RCC 7860 (cell line): ENCODE measurements around the gene TBC1D4.

Source experiments
- DNase-seq: peaks from one replicate; pipeline ENCODE4 v3.0.0-alpha.2; 2015; ENCODE audit warnings: low spot score
- FAIRE-seq: peaks from 2 replicates; lab custom pipeline; 2012; peaks lifted over from hg19 to GRCh38; lab: Jason Lieb, UNC

TBC1D4 gene, protein sequence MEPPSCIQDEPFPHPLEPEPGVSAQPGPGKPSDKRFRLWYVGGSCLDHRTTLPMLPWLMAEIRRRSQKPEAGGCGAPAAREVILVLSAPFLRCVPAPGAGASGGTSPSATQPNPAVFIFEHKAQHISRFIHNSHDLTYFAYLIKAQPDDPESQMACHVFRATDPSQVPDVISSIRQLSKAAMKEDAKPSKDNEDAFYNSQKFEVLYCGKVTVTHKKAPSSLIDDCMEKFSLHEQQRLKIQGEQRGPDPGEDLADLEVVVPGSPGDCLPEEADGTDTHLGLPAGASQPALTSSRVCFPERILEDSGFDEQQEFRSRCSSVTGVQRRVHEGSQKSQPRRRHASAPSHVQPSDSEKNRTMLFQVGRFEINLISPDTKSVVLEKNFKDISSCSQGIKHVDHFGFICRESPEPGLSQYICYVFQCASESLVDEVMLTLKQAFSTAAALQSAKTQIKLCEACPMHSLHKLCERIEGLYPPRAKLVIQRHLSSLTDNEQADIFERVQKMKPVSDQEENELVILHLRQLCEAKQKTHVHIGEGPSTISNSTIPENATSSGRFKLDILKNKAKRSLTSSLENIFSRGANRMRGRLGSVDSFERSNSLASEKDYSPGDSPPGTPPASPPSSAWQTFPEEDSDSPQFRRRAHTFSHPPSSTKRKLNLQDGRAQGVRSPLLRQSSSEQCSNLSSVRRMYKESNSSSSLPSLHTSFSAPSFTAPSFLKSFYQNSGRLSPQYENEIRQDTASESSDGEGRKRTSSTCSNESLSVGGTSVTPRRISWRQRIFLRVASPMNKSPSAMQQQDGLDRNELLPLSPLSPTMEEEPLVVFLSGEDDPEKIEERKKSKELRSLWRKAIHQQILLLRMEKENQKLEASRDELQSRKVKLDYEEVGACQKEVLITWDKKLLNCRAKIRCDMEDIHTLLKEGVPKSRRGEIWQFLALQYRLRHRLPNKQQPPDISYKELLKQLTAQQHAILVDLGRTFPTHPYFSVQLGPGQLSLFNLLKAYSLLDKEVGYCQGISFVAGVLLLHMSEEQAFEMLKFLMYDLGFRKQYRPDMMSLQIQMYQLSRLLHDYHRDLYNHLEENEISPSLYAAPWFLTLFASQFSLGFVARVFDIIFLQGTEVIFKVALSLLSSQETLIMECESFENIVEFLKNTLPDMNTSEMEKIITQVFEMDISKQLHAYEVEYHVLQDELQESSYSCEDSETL (N-terminal part only)

DNA sequence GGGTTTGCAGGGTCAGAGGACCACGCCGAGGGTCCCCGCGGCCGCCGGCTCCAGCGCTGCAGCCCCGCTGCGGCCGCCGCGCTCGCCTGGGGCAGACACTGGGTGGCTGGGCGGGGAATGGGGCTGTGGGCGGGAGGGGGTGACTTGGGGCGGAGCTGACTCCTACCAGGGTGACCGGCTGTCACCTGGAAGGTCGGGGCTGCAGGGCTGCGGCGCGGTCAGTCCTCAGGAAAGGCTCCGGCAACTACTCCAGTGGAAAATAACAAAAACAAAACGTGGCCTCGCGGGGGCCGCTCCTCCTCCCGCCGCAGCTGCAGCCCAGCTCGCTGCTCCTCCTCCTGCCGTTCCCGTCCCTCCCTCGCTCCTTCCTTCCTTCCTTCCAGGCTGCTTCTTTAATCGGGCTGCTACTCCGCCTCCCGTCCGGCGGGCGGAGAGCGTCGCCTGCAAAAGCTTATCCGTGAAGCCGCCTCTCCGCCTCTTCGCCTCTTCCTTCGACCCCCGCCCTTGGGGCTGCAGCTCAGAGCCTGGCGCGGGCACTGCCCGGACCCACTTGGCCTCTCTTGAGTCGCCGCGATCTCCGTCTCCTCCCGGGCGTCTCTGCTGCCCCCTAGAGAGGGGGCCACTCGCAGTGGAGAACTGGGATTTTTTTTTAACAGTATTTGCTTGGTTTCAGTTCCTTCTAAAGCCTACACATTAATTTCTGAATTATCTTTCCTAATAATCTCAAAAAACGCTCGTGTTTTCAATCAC lies at the start of gene TBC1D4:
TSS of gene TBC1D4 (minus strand) at position 100 of the 750 bp plus-strand sequence. CDS start 402 bp downstream, outside the sequence.
- FAIRE-seq (peak; percentile 73), DNase-seq (peak; percentile 87)

DNA sequence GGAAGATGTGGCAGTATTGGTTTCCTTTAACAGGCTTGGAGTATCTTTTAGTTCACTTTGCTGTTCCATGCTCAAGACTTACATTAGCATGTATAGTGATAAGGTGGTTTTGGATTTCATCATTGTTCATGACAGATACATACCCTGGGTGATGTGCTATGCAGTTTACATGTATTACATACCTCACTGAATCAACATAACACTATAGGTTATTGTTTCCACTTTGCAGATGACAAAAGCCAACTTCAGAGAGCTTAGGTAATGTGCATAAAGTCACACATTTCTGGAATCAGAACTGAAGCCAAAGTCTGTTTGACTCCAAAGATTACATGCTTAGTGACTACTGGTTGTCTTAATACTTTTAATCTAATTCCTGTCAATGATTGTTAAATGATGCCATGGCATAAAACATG lies 48.6 kb upstream of the TBC1D4 start:
- no peak for FAIRE-seq
- no peak for DNase-seq

DNA sequence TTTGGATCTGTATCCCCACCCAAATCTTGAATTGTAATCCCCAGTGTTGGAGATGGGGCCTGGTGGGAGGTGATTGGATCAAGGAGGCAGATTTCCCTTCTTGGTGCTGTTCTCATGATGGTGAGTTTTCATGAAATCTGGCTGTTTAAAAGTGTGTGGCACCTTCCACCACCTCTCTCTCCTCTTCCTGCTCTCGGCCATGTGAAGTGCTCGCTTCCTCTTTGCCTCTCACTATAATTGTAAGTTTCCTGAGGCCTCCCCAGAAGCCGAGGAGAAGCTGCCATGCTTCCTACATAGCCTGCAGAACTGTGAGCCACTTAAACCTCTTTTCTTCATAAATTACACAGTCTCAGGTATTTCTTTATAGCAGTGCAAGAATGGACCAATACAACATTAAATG lies 40.0 kb upstream of the TBC1D4 start:
- no peak for DNase-seq
- no peak for FAIRE-seq

DNA sequence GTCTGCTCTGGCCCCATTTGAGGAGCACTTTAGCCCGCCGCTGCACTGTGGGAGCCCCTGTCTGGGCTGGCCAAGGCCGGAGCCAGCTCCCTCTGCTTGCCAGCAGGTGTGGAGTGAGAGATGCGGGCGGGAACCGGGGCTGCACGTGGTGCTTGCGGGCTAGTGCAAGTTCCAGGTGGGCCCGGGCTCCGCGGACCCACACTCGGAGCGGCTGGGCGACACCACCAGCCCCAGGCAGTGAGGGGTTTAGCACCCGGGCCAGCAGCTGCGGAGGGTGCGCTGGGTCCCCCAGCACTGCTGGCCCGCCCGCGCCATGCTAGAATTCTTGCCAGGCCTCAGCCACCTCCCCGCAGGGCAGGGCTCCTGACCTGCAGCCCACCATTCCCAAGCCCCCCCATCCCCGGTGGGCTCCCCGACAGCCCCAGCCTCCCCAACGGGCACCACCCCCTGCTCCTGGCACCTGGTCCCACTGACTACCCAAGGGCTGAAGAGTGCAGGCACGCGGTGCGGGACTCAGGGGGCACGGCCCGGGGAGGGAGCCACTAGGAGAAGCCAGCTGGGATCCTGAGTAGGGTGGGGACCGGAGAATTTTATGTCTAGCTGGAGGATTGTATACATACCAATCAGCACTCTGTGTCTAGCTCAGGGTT lies 36.6 kb upstream of the TBC1D4 start:
- DNase-seq = no peak
- FAIRE-seq = no peak

DNA sequence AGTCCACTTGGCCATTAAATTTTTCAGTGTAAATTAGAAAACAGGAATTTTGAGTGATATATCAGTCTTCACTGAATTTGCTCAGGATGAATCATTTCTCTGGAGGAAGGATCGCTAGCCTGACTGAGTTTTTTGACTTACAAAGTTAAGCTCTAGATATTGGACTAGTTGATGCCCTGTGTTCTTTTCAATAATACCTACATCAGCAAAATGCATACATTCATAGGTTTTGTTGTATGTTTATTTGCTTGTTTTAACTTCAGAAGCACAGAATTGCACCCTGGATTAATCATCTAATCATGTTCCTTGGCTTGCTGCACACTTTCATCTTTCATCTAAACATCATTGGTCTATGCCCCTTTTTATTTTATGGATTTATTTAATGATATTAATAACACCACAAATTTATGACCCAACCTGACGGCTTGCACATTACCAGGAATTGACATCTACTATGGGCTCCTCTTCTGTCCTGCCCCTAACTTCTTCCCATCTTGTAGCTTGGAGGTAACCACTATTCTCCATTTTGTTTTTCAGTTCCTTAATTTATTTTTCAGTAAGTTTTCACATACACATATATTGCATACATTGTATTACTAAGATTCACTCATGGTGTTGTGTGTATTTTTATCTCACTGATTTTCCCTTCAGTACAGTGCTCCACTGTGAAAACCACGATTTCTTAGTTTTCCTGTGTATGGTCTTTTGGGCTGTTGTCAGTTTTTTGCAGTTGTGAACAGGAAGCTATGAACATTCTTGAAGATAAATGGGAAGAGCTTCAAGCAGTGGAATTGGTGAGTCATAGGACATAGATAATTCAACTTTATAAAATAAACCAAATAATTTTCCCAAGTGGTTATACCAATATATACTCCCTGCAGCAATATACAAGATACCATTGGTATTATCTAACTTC lies 32.4 kb upstream of the TBC1D4 start:
- DNase-seq (no peak), FAIRE-seq (no peak)

DNA sequence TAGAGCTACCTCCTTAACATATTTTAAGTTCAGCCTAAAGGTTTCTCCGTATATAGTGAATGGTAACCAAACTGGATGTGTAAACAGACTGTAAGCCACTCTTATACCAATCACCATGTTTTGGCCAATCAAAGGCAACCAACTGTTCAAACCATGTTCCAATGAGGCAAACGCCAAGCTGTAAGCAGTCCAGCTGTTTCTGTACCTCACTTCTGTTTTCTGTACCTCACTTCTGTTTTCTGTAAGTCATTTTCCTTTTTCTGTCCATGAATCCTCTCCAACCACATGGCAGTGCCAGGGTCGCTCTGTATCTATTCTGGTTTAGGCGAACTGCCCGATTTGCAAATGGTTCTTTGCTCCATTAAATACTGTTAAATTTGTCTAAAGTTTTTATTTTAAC lies 31.3 kb upstream of the TBC1D4 start:
- FAIRE-seq (no peak), DNase-seq (no peak)

DNA sequence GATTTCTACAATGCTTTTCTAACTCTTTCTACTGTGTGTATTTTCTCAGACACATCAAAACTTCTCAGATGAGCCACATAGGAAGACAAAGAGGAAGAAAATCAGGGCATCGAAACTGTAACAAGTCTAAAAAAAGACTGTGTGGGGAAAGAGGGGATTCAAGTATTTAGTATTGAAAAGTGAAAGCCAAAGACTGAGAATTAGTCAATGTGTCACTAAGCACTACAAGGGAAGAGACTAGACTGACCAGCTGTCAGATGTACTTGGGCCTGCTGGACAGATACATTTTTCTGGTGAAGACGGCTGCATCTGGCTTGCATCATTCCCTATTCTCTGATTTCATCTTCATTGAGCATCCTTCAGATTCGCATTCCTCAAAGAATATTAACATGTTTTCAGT lies 30.3 kb upstream of the TBC1D4 start:
- FAIRE-seq = no peak

DNA sequence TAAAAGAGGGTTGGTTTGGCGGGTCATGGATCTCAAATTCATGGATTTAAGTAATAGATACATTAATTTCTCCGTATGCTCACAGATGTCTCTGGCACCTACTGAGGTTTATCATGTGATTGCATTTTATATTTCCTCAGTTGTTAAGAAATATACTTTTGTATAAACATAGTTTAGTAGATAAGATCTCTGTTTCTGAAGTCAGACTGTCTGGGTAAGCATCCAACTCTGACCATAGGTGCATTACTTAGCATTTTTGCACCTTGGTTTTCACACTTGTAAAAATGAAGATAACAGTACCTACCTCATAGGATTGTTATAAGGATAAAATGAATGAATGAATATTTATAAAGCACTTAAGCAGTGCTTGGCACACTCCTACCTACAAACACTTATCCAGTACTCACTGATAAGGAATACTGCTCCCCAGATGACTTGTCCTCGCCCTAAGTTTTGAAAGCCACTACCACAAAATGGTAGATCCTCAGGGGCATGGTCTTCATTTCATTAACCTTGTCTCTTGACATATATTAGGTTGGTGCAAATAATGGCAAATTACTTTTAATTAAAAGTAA lies 29.2 kb upstream of the TBC1D4 start:
- DNase-seq = no peak

More for the DNA sequence above, 30.3 kb upstream of the TBC1D4 start:
- no peak for DNase-seq

DNA sequence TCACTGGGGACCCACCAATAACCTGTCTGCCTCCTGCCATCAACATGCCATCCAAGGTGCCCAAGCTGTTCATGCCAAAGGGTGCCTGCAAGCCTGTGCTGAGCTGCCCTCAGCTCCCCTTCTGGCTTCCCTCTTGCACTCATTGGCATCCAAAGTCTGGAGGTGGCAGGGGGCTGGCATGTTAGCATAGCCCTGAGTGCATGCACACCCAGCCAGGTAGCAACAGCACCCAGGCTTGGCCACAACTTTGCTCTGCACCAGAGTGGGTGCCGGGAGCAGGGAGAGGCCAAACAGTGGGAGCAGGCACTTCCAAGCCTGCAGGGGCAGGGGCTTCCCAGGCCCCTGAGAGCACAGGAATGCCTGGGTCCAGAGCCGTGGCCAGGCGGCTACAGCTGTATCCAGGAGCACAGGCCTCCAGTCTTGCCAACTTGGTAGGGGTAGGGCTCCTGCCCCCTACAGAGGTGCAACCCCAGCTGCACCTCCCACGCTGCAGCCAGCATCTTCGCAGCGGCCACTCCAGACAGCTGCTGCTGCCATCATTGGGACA lies 26.1 kb upstream of the TBC1D4 start:
- FAIRE-seq = no peak
- no peak for DNase-seq

More for the DNA sequence above, 29.2 kb upstream of the TBC1D4 start:
- no peak for FAIRE-seq

DNA sequence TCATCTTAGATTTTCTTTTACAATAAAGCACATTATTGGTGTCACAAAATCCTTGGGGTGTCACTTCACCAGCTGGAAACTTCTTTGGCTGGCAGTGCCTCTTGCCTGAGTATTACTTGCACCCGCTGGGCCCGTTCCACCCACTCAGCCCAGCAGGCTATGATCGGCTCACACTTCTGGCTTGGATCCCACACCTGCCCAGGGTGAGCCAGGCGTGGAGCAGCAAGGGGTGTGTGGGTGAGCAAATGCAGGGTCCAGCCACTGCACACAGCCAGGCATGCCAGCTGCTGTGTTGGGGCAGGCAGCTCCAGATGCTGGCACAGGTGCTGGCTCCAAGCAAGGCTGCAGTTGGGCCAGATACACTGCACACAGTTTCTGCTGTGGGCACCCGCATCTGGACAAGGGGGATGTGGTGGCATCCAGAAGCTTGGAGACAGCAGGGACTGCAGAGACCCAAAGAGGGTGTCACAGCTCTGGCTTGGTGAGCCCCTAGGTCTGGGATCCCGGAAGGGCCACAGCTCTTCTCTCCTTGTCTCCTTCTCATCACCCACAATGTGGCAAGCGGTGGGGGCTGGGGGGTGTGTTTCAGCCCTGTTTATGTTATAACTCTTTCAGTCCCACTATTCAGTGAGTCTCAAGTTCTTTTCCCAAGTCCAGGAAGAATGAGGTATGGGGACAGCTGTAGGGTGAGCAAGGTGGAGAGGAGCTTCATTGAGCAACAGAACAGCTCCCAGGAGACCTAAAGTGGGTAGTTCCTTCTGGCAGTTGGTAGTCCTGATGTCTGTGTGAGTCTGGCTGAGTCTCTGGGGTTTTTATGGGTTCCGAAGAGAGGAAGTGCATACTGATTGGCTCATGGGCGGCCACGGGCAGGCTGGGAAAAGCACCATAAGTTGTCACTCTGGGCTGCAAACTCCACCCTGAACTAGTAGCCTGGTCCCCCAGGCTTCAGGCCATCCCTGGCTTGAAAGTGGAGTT lies 25.3 kb upstream of the TBC1D4 start:
- DNase-seq = no peak
- no peak for FAIRE-seq

DNA sequence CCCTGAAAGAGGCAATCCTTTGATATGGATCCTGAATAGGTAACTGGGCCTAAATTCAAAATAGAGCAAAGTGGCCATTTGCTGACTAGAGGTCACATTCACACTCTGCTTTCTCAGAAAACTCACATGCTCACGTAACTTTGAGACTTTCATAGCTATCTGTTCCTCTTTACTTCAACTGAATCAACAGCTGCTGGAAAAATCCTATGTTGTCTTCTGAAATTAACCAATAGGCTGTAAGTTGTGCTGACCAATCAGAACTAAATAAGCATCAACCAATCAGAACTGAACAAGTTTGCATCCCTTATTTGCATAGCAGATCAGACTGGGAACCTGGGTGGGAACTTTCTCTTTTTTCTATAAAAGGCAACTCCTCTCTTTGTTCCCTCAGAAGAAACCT lies 24.0 kb upstream of the TBC1D4 start:
- DNase-seq (no peak), FAIRE-seq (no peak)

DNA sequence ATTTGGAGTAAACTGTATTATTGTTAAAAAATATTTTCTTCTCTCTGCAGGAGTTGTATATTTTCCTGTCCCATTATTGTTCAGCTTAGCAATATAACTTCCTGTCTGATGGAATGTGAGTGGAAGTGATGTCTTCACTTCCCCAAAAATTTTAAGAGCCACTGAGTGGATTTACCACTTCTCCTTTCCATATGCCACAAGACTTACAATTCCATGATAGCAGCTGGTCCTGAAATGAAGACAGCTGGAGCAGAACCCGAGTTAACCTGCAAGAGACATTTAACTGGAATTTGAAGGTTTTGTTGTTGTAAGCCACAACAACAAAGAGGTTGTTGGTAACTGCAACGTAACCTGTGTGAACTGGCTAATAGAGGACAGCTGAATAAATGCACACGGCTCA lies 23.4 kb upstream of the TBC1D4 start:
- no peak for DNase-seq

DNA sequence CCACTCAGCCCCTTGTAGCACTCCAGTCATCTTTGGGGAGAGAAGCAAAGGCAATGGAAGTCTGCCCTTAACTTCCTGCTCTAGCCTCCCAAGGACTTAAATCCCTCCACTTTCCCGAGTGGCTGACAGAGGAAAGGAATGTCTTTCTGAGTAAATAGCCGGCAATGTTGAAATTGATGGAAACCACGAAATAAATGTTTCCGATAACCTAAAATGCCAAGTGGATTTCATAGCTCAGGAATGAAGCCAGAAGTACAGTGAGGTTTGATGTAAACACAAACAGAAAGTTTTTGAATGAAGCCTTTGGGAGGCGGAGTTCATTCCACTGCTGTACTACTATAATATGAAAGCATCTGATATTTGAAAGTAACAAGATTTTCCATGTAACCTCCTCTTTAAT lies 14.0 kb upstream of the TBC1D4 start:
- no peak for DNase-seq
- no peak for FAIRE-seq

More for the DNA sequence above, 23.4 kb upstream of the TBC1D4 start:
- no peak for FAIRE-seq

DNA sequence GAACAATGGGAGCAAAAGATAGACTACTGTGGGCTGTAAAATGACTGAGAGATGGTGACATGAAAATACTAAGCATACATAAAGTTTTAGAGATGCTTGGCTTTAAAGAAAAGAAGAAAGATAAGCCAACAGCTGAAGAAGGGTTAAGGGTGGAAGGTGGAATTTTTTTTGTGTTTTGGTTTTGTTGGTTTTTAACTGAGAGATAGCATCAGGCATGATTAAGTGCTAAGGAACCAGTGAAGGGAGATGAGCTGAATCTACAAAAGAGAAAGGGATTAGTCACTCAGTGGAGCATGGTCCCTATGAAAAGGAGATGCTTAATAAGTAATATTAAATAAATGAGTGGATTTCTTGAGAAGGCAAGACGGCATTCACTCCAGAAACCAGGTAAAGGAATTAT lies 12.5 kb upstream of the TBC1D4 start:
- no peak for DNase-seq
- FAIRE-seq = no peak

DNA sequence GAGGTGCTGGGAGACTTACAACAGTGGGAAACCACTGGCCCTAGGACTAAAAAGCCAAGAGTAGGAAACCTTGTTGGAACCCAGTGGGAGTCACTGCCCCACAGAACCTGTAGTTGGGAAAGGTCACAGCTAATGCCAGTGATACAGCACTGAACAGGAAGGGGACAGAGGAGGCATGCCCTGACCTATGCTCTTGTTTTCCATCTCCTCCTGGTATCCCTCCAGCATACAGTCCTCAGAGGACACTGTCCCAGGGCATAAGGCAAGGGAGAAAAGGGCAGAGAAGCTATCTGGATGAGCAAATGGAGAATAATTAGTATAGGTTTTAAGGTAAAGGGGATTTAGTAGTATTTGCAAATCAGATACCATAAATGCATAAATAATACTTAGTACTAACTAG lies 11.2 kb upstream of the TBC1D4 start:
- DNase-seq (no peak), FAIRE-seq (no peak)

DNA sequence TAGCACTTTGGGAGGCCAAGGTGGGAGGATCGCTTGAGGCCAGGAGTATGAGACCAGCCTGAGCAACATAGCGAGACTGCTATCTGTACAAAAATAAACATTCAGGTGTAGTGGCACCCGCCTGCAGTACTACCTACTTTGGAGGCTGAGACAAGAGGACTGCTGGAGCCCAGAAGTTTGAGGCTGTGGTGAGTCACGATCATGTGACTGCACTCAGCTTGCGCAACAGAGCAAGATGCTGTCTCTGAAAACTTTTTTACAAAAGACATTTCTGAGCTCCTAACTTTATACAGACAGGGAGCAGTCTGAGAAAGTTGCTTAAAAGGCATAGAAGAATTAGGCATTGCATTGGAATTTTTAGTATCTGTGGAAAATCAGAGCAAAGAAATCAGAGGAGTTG lies 10.4 kb upstream of the TBC1D4 start:
- no peak for DNase-seq
- no peak for FAIRE-seq

DNA sequence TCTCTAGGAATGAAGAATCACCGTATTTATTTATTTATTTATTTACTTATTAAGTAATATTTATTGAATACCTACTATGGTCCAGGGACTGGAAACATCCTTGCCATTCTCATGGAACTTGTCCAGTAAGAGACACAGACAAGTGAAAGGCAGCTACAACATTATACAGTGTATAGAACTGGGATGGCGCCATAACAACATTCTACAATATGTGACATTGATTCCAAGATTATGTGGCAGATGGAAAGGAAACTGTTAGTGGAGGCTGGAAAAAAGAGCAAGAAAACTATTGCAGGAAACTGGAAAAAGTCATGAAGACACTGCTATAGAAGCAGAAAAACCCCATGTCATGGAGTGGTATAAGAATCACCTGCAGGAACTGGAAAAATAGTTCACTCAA lies 9.4 kb upstream of the TBC1D4 start:
- DNase-seq (no peak), FAIRE-seq (no peak)
